Epithelial cell of proximal tubule (primary cell): ENCODE results near the gene PACRG. TPM values are rescaled to one million over a fixed set of nuclear protein-coding genes. Genes with fewer than 3 reads are reported as not detected.

Experiments used
- DNase-seq: peaks from one replicate; pipeline ENCODE4 v3.0.0-alpha.2; 2011; ENCODE audit warnings: low read depth
- H3K4me3 ChIP-seq: 2 replicates; pipeline ENCODE4 v1.5.1; 2011; ENCODE audit warnings: low read depth, mild to moderate bottlenecking, low read length
- CTCF ChIP-seq: conservative IDR thresholded peaks from 2 replicates; pipeline ENCODE4 v1.5.1; 2012; ENCODE audit warnings: low read depth, mild to moderate bottlenecking, low read length
- total RNA-seq: library from RNA; depleted of rRNA; stranded (reverse); fragments of >200 nt; gene quantifications from 2 replicates; pipeline ENCODE4 v1.2.3, GENCODE V29; 2015

The PACRG gene
- total RNA-seq, 1 donor from 2014 or later, result 0.12 TPM

GRCh38 chr6:163296835-163297519, 569.2 kb downstream of the PACRG start:
- no peak overlapping the region for H3K4me3 ChIP-seq
- peak; percentile 23 for DNase-seq
- TF ChIP-seq CTCF, result no peak

GRCh38 chr6:163298079-163298830, 570.5 kb downstream of the PACRG start:
- no peak overlapping the region for H3K4me3 ChIP-seq
- no peak for TF ChIP-seq CTCF
- no peak for DNase-seq

- H3K4me3 ChIP-seq, result no peak overlapping the region
- no peak for DNase-seq
- no peak for TF ChIP-seq CTCF
These were observed 573.1 kb downstream of the PACRG start for GRCh38 chr6:163300838-163301237.

GRCh38 chr6:163301726-163302635, 574.2 kb downstream of the PACRG start:
- H3K4me3 ChIP-seq, result no peak overlapping the region
- DNase-seq, result no peak
- no peak for TF ChIP-seq CTCF

GRCh38 chr6:163302747-163303146, 575.0 kb downstream of the PACRG start:
- DNase-seq, result no peak

GRCh38 chr6:163306000-163306399, 578.2 kb downstream of the PACRG start:
- DNase-seq, result no peak
- TF ChIP-seq CTCF, result no peak
- H3K4me3 ChIP-seq, result no peak overlapping the region

More at GRCh38 chr6:163302747-163303146, 575.0 kb downstream of the PACRG start:
- TF ChIP-seq CTCF, result no peak
- H3K4me3 ChIP-seq, result no peak overlapping the region
